Activated CD4-positive, alpha-beta T cell treated with anti-CD3 and anti-CD28 coated beads for 36 hours (primary cell): Measurements from ENCODE around the gene EXOC3L2. TPM values are rescaled to one million over a fixed set of nuclear protein-coding genes. Genes with fewer than 3 reads are reported as not detected.

Experiments
- ATAC-seq: fragments of 200-7000 bp; cut with Tn5 transposase; one replicate; pipeline ENCODE4 v1.10.0; 2021; ENCODE audit warnings: mild to moderate bottlenecking, moderate library complexity
- CTCF ChIA-PET: fragments of 350-600 bp; sonication (Branson Sonifier 250); formaldehyde crosslinking; loops from one replicate; lab custom pipeline; 2021; ENCODE audit warnings: antibody characterized with exemption; lab: Charles Lee
- POLR2A ChIA-PET: fragments of 350-600 bp; sonication (Branson Sonifier 250); formaldehyde crosslinking; loops from one replicate; lab custom pipeline; 2021; ENCODE audit warnings: antibody characterized with exemption, inconsistent platforms; lab: Charles Lee
- DNase-seq: peaks from one replicate; pipeline ENCODE4 v3.0.0-alpha.2; 2020
- H3K27ac Mint-ChIP-seq: one replicate; pipeline ENCODE4 v1.8.0; 2021; ENCODE audit warnings: mixed read lengths
- H3K27me3 Mint-ChIP-seq: one replicate; pipeline ENCODE4 v1.8.0; 2021; ENCODE audit warnings: mixed read lengths
- H3K36me3 Mint-ChIP-seq: one replicate; pipeline ENCODE4 v1.8.0; 2021; ENCODE audit warnings: low read depth, mixed read lengths
- H3K4me1 Mint-ChIP-seq: one replicate; pipeline ENCODE4 v1.8.0; 2021; ENCODE audit warnings: mixed read lengths
- H3K4me3 Mint-ChIP-seq: one replicate; pipeline ENCODE4 v1.8.0; 2021; ENCODE audit warnings: mild to moderate bottlenecking, moderate library complexity, mixed read lengths
- H3K9me3 Mint-ChIP-seq: one replicate; pipeline ENCODE4 v1.8.0; 2021; ENCODE audit warnings: low read depth, mixed read lengths
- intact Hi-C, 2 experiments: fragments of 100-400 bp; cut with DNase I in 1 of 2; cut with micrococcal nuclease in 1 of 2; formaldehyde crosslinking; loops; one replicate each; pipeline versions ENCODE4 v1.14.2 to v1.15.1; 2022 to 2024; cut with DNase I, micrococcal nuclease
- total RNA-seq, 2 experiments: library from RNA; stranded (reverse); gene quantifications; one replicate each; pipeline ENCODE4 v1.2.3, GENCODE V29; 2021

EXOC3L2 gene
- total RNA-seq, 2 experiments from 2014 or later = not detected

DNA sequence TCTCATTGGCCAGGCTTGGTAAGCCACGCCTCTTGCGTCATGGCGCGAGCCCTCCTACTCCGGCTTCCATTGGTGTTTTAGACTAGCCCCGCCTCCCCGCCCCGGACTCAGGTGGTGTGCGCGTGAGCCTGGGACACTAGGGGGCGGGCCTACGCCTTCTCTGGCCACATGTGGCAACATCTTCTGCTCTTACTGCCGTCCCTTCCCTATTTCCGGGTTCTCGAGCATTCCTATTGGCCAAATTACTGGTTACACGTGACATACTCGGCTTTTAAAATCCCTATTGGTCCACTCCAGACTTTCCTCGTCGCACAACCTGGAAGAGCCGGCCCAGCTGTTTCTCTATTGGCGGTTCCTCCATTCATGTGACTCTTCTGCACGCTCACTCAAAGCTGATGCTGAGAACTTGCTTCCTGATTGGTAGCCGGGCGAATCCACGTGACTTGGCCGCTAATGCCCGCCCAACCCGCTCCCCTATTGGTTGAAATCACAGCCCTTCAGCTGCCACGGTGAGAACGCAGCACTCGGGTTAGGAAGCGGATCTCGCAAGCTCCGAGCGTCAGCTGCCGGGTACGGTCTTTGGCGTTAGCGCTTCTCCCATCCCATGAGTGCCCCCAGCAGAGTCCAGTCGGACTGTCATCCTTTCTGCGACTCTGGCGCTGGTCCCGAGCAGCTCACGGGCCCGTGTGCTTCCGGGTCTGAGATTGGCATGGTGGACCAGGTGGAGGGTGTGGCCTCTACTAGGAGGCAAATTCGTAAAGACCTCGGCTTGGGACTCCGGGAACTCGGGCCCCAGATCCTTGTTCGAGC, 66.7 kb downstream of the EXOC3L2 start, which contains the start of gene BLOC1S3:
Gene BLOC1S3, plus strand, starts transcription at position 523 of the 810 bp plus-strand sequence. CDS start 513 bp downstream, outside the sequence.
- ATAC-seq = peak; percentile 90
- POLR2A ChIA-PET = interaction anchor here (0.5 to 1.5 kb wide), 16 partner anchors 8 to 464 kb away, joined by 3 to 8 read pairs (median 3); partner anchors contain the start of genes CLPTM1, GEMIN7 and TOMM40
- DNase-seq = peak; percentile 100
- intact Hi-C loops = loop anchor here (1.0 to 5.0 kb wide), 24 partner anchors 25 to 817 kb away; partner anchors contain the start of genes GEMIN7 (in 2 of the 2), RELB (in 2 of the 2), CCDC61 (in 1 of the 2) and CLASRP (in 1 of the 2)
- no peaks in the 10 kb centered on the region for H3K27me3 Mint-ChIP-seq
- peaks cover 29% of the 10 kb centered on the region for H3K4me1 Mint-ChIP-seq
- H3K9me3 Mint-ChIP-seq = no peaks in the 10 kb centered on the region
- CTCF ChIA-PET = interaction anchor here (0.6 to 2.5 kb wide), 18 partner anchors 8 to 468 kb away, joined by 3 to 9 read pairs (median 3); partner anchors contain the start of genes CLASRP and NECTIN2
- peaks cover 8% of the 10 kb centered on the region for H3K36me3 Mint-ChIP-seq
- peak within 1 kb of the TSS; percentile 91 for H3K4me3 Mint-ChIP-seq
- peak within 1 kb of the TSS; percentile 94 for H3K27ac Mint-ChIP-seq

- ChIA-PET CTCF (interaction anchor here (0.6 to 2.5 kb wide), 16 partner anchors 9 to 332 kb away, joined by 3 to 9 read pairs (median 3); partner anchors contain the start of gene NECTIN2), POLR2A (interaction anchor here (0.5 to 1.5 kb wide), 14 partner anchors 9 to 464 kb away, joined by 3 to 8 read pairs (median 3); partner anchors contain the start of genes CLPTM1, GEMIN7 and TOMM40)
- no peaks in the 10 kb centered on the region for H3K27me3 Mint-ChIP-seq
- no peak for ATAC-seq
- peaks cover 30% of the 10 kb centered on the region for H3K4me1 Mint-ChIP-seq
- H3K27ac Mint-ChIP-seq = peak within 1 kb of the TSS; percentile 94
- H3K9me3 Mint-ChIP-seq = no peaks in the 10 kb centered on the region
- DNase-seq = no peak
- H3K4me3 Mint-ChIP-seq = peak within 1 kb of the TSS; percentile 91
- intact Hi-C loops = loop anchor here (1.0 to 5.0 kb wide), 24 partner anchors 25 to 817 kb away; partner anchors contain the start of genes GEMIN7 (in 2 of the 2), RELB (in 2 of the 2), CCDC61 (in 1 of the 2) and CLASRP (in 1 of the 2)
- H3K36me3 Mint-ChIP-seq = peaks cover 8% of the 10 kb centered on the region
These were observed 67.4 kb downstream of the EXOC3L2 start, which contains the start of gene TRAPPC6A for GRCh38 chr19:45177817-45178261. Gene TRAPPC6A, minus strand, starts transcription at chr19:45178237. Its CDS starts 19 bp downstream, at chr19:45178218.

DNA sequence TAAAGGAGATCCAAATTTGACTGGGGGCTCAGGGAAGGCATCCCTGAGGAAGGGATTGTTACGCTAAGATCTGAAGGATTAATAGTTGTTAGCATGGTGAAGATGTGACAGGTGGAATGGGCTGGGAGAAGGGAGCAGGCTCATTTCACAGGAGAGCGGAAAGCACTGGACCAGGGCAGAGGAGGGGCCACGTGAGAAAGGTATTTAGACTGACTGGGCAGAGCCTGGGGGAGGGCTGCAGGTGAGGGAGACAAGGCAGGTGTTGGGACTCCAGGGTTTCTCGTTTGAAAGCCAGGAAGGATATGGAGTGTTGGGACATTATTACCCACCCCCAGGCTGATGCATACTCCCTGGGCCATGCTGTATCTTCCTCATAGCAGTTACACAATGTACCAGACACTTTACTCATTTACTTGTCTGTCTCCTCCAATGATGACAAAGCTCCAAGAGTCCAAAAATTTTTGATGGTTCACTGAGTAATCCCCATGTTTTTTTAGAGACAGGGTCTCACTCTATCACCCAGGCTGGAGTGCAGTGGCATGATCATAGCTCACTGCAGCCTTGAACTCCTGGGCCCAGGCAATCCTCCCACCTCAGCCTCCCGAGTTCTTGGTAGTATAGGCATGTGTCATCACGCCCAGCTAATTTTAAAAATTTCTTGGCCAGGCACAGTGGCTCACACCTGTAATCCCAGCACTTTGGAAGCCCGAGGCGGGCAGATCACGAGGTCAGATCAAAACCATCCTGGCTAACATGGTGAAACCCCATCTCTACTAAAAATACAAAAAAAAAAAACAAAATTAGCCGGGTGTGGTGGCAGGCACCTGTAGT, 69.5 kb downstream of the EXOC3L2 start:
- ATAC-seq = no peak
- peaks cover 4% of the 10 kb centered on the region for H3K36me3 Mint-ChIP-seq
- H3K9me3 Mint-ChIP-seq = no peaks in the 10 kb centered on the region
- DNase-seq = no peak
- POLR2A ChIA-PET = interaction anchor here (0.6 kb wide), 1 partner anchor 659 kb away, joined by 9 read pairs; no protein-coding TSS in a partner anchor
- H3K27ac Mint-ChIP-seq = no peak overlapping the region
- intact Hi-C loops = loop anchor here (5.0 kb wide), 2 partner anchors 98 to 542 kb away; partner anchors contain the start of genes GEMIN7 (in 1 of the 2) and ZNF296 (in 1 of the 2)
- H3K4me3 Mint-ChIP-seq = no peak overlapping the region
- H3K27me3 Mint-ChIP-seq = no peaks in the 10 kb centered on the region
- H3K4me1 Mint-ChIP-seq = peaks cover 36% of the 10 kb centered on the region
- CTCF ChIA-PET = interaction anchor here (0.6 to 0.8 kb wide), 2 partner anchors 14 to 116 kb away, joined by 3 to 4 read pairs; no protein-coding TSS in a partner anchor

DNA sequence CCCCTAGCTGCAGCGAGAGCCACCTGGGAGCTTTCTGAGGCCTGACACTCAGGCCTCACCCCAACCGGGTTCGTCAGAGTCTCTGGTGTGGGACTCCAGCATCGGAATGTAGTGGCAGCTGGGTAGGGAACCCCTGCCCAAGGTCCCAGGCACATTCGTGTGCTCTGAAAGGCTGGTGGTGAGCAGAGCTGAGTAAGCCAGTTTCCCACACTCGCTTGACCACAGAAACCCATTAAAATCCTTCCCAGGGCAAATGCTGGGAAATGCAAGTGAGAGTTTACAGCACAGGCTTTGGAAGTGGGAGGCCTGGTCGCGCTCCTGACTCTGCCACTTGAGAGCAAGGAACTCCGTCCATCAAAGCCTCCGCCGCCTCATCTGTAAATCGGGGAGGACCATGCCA, 71.4 kb downstream of the EXOC3L2 start:
- CTCF ChIA-PET = interaction anchor here (0.6 kb wide), 1 partner anchor 57 kb away, joined by 3 read pairs; no protein-coding TSS in a partner anchor
- DNase-seq = no peak
- Mint-ChIP-seq H3K27ac (peak overlapping the region; percentile 25), H3K4me3 (no peak overlapping the region), H3K9me3 (no peaks in the 10 kb centered on the region), H3K36me3 (peaks cover 4% of the 10 kb centered on the region), H3K27me3 (no peaks in the 10 kb centered on the region), H3K4me1 (peaks cover 38% of the 10 kb centered on the region)
- POLR2A ChIA-PET = no interaction called here
- no peak for ATAC-seq
- intact Hi-C loops = no loop called here

DNA sequence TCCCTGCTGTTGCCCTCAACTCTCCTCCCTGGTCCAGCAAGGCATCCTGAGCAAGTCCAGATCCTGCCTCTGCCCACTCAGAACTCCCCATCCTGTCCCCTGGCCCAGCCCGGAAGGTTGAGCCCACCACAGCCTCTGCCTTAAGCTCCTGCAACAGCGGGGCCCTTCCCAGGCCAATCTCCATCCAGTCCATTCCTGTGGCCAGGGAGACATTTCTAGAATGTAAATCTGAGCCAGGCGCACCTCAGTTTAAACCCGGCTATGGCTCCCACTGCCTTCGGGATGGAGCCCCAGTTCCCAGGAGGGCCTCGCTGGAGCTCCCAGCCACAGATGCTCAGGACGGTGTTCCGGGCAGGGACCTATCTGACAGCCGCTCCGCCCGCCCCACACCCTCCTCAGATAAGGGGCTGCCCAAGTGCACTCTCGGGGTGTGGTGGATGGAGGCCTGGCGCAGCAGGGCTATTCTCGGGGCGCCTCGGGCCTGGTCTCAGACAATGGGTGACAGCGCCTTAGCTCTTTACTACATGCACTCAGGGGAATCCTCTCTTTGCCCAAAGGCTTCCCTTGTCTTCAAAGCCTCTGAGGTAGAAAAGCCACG, 72.5 kb downstream of the EXOC3L2 start:
- POLR2A ChIA-PET = no interaction called here
- no peak overlapping the region for H3K4me3 Mint-ChIP-seq

GRCh38 chr19:45172173-45172572, 73.0 kb downstream of the EXOC3L2 start:
- peak; percentile 19 for ATAC-seq
- CTCF ChIA-PET = no interaction called here
- peak overlapping the region; percentile 58 for H3K27ac Mint-ChIP-seq
- peaks cover 36% of the 10 kb centered on the region for H3K4me1 Mint-ChIP-seq
- DNase-seq = no peak
- intact Hi-C loops = no loop called here
- no peaks in the 10 kb centered on the region for H3K27me3 Mint-ChIP-seq
- POLR2A ChIA-PET = no interaction called here
- peaks cover 4% of the 10 kb centered on the region for H3K36me3 Mint-ChIP-seq
- H3K4me3 Mint-ChIP-seq = no peak overlapping the region
- H3K9me3 Mint-ChIP-seq = no peaks in the 10 kb centered on the region

More for the DNA sequence above, 72.5 kb downstream of the EXOC3L2 start:
- peaks cover 36% of the 10 kb centered on the region for H3K4me1 Mint-ChIP-seq
- ATAC-seq (no peak), DNase-seq (no peak)
- no peaks in the 10 kb centered on the region for H3K9me3 Mint-ChIP-seq
- H3K27me3 Mint-ChIP-seq = no peaks in the 10 kb centered on the region
- intact Hi-C loops = no loop called here
- CTCF ChIA-PET = interaction anchor here (0.6 kb wide), 1 partner anchor 125 kb away, joined by 4 read pairs; no protein-coding TSS in a partner anchor
- peaks cover 4% of the 10 kb centered on the region for H3K36me3 Mint-ChIP-seq
- H3K27ac Mint-ChIP-seq = peak overlapping the region; percentile 58

- Mint-ChIP-seq H3K4me3 (peak overlapping the region; percentile 50), H3K27me3 (no peaks in the 10 kb centered on the region), H3K27ac (peak overlapping the region; percentile 95), H3K36me3 (peaks cover 4% of the 10 kb centered on the region), H3K4me1 (peaks cover 34% of the 10 kb centered on the region), H3K9me3 (no peaks in the 10 kb centered on the region)
- ATAC-seq (peak; percentile 93), DNase-seq (peak; percentile 71)
- ChIA-PET POLR2A (no interaction called here), CTCF (no interaction called here)
- intact Hi-C loops = no loop called here
These were observed 74.0 kb downstream of the EXOC3L2 start for GRCh38 chr19:45171211-45171623.

- no peak overlapping the region for H3K4me3 Mint-ChIP-seq
- DNase-seq = no peak
- CTCF ChIA-PET = no interaction called here
- no peaks in the 10 kb centered on the region for H3K9me3 Mint-ChIP-seq
- H3K36me3 Mint-ChIP-seq = peaks cover 1% of the 10 kb centered on the region
- H3K27me3 Mint-ChIP-seq = no peaks in the 10 kb centered on the region
- H3K27ac Mint-ChIP-seq = peak overlapping the region; percentile 95
- H3K4me1 Mint-ChIP-seq = peaks cover 34% of the 10 kb centered on the region
- no peak for ATAC-seq
- intact Hi-C loops = no loop called here
- POLR2A ChIA-PET = no interaction called here
These were observed 74.8 kb downstream of the EXOC3L2 start for GRCh38 chr19:45170146-45171106.

DNA sequence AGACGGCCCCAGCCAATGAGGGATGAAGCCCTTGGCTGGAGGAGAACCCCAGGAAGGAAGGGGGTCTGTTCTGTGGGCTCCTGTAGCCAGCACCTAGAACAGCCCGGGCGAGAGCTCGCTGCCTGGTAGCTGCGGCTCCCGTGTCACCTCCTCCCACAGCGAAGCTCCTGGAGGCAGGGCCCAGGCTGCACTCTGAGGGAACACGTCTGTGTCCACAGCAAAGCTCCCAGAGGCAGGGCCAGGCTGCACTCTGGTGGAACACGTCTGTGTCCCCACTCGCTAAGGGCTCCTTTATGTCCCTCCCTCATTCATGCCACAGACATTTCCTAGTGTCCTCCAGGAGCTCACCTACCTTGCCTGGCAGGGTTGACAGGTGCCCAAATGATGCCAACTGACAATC, 75.6 kb downstream of the EXOC3L2 start:
- ChIA-PET CTCF (no interaction called here), POLR2A (no interaction called here)
- H3K27ac Mint-ChIP-seq = no peak overlapping the region
- no peak for DNase-seq
- no peak for ATAC-seq
- no peaks in the 10 kb centered on the region for H3K9me3 Mint-ChIP-seq
- H3K4me1 Mint-ChIP-seq = peaks cover 36% of the 10 kb centered on the region
- intact Hi-C loops = no loop called here
- no peak overlapping the region for H3K4me3 Mint-ChIP-seq
- H3K36me3 Mint-ChIP-seq = no peaks in the 10 kb centered on the region
- H3K27me3 Mint-ChIP-seq = no peaks in the 10 kb centered on the region
